HG02973 (cell line): ENCODE data around the gene HOTAIR.

Source experiments
- ATAC-seq: cut with Tn5 transposase; IDR thresholded peaks from one replicate; pipeline ENCODE4 v1.9.1; 2021; ENCODE audit warnings: moderate library complexity; ENCODE audit not compliant: unreplicated experiment

The HOTAIR gene

GRCh38 chr12:53930591-53931255 is 44.0 kb downstream of the HOTAIR start:
- no peak for ATAC-seq

GRCh38 chr12:53929527-53929926 is 45.2 kb downstream of the HOTAIR start:
- no peak for ATAC-seq

DNA sequence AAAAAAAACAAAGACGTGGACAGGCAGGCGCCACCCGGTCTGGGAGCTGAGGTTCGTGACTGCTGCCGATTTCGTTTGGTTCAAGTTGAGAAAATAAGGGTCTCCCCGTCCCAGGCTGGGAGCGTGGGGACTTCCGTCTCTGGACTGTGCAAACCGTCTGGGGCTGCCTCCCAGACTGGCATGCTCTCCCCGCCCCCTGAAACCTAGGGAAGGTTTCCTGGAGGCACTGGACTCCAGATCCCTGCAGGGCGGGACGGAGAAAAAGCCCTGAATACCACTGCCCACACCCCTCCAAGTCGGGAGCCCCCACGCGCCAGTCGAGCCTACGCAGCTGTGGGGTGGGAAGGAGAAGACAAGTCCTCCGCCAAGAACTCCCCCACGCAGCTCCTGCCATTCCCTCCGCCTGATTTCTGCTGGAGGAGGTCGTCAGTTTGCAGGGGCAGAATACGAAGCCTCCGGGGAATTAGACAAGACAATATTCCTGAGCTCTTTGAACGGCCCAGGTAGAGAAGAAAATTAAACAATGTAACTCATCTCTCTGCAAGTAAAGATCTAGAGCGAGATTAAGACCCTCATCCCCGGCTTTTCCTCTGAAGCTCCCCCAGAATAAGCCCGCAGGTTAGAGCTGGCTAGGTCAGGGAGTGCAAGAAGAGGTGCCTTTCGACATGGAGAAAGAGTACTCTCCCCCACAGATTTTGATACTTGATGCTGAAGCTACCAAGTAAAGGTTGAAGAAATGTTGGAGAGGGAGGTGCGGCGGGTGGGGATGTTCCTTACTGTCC is 46.5 kb downstream of the HOTAIR start:
- no peak for ATAC-seq

GRCh38 chr12:53927220-53928029 is 47.3 kb downstream of the HOTAIR start:
- no peak for ATAC-seq

DNA sequence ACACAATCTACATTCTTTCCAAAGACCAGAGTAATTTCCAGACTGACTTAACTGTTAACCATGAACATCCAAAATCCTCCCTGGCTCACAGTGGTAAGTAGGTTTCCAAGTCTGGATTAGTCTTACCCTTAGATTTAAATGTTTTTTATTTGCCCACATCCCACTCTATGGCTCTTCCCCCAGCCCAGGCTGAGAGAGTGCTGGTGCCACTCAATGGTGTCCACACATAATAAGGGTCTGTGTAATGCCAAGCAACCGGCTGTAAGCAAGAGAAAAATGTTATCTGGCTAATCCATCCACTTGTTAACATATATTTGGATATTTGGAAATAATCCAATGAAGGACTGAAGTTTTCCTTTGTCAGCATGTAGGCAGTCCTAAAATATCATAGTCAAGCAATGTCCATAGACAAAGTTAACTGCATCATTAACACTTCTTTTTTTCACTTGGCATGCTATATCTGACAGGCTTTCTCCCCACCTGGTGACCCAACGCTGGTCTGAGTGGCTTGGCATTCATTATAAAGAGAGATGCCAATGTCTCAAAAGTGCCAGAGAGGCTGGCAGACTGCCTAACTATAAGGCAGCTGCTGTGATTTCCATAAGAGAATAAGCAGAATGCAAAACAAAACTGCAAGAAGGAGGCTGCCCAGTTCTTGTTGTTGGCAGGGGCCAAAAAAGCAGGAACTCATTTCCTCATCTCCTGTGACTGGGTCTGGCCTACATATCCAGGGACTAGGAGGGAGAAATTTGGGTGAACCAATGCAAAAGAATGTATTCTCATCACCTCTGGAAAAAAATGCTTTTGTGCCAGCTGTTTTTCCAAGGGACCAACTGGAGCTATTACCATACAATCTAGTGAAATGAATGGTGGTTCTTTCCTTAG is 50.0 kb downstream of the HOTAIR start:
- ATAC-seq = no peak

GRCh38 chr12:53916788-53917655 is 57.7 kb downstream of the HOTAIR start:
- no peak for ATAC-seq
